Glutamatergic neuron (in vitro differentiated cells): ENCODE results near the gene SIRT7. TPM values are rescaled to one million over a fixed set of nuclear protein-coding genes. Genes with fewer than 3 reads are reported as not detected.

Experiments
- DNase-seq: peaks from one replicate; pipeline ENCODE4 v3.0.0; 2022
- H3K27ac Mint-ChIP-seq: one replicate; pipeline ENCODE4 v1.8.0; 2020; ENCODE audit warnings: mild to moderate bottlenecking, mixed read lengths, inconsistent platforms; ENCODE audit not compliant: unreplicated experiment
- H3K27me3 Mint-ChIP-seq: one replicate; pipeline ENCODE4 v1.8.0; 2020; ENCODE audit warnings: mild to moderate bottlenecking, moderate library complexity, mixed read lengths, inconsistent platforms; ENCODE audit not compliant: unreplicated experiment
- H3K36me3 Mint-ChIP-seq: one replicate; pipeline ENCODE4 v1.8.0; 2020; ENCODE audit warnings: mild to moderate bottlenecking, mixed read lengths, inconsistent platforms; ENCODE audit not compliant: unreplicated experiment
- H3K4me1 Mint-ChIP-seq: one replicate; pipeline ENCODE4 v1.8.0; 2020; ENCODE audit warnings: mild to moderate bottlenecking, low read depth, mixed read lengths, inconsistent platforms; ENCODE audit not compliant: unreplicated experiment
- H3K4me3 Mint-ChIP-seq: one replicate; pipeline ENCODE4 v1.8.0; 2020; ENCODE audit warnings: mild to moderate bottlenecking, mixed read lengths, inconsistent platforms; ENCODE audit not compliant: unreplicated experiment
- H3K9me3 Mint-ChIP-seq: one replicate; pipeline ENCODE4 v1.8.0; 2020; ENCODE audit warnings: mild to moderate bottlenecking, moderate library complexity, mixed read lengths, inconsistent platforms; ENCODE audit not compliant: unreplicated experiment
- CTCF ChIP-seq: fragments of 200-600 bp; sonication (generic); IDR thresholded peaks from one replicate; pipeline ENCODE4 v1.5.0; 2021; ENCODE audit not compliant: partially characterized antibody, unreplicated experiment
- total RNA-seq: library from RNA; stranded (reverse); fragmentation: NEBNext Ultra II Directional; extraction: Animal tissue kit (Norgen Biotek cat#: 25700); gene quantifications from one replicate; pipeline ENCODE4 v1.2.1, GENCODE V29; 2021; ENCODE audit not compliant: unreplicated experiment

SIRT7 gene
- total RNA-seq, 1 donor from 2014 or later = 38.7 TPM

DNA sequence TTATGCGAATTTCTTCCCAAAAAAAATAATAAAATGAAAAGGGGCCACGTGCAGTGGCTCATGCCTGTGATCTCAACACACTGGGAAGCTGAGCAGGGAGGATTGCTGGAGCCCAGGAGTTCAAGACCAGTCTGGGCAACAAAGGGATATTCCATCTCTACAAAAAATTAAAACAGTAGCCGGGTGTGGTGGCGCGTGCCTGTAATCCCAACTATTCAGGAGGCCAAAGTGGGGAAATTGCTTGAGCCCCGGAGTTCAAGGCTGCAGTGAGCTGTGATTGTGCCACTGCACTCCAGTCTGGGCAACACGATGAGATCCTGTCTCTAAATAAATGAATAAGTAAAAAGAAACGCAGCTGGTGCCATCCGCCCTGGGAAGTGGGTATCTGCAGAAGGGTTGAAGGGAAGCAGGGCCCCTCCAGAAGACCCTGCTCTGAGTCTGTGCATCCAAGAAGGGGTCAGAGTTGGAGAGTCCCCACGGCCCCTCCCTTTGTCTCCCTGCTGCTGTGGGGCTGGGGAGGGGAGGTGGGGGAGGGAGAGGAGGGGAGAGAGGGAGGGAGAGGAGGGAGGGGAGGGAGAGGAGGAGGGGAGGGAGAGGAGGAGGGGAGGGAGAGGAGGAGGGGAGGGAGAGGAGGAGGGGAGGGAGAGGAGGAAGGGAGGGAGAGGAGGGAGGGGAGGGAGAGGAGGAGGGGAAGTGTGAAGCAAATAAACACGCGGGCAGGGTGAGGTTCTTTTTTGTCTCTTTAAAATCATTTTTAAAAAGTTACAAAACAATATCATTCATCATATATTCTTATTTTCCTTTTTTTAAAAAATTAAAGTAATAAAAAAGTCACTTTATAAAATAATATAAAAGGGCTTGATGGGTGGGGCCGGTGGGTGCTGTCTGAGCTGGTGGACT lies 34.1 kb upstream of the SIRT7 start:
- peaks cover 9% of the 10 kb centered on the region for H3K4me1 Mint-ChIP-seq
- H3K27ac Mint-ChIP-seq = peak overlapping the region; percentile 48
- H3K9me3 Mint-ChIP-seq = peaks cover 6% of the 10 kb centered on the region
- H3K36me3 Mint-ChIP-seq = no peaks in the 10 kb centered on the region
- DNase-seq = no peak
- TF ChIP-seq CTCF = no peak
- peaks cover 3% of the 10 kb centered on the region for H3K27me3 Mint-ChIP-seq
- H3K4me3 Mint-ChIP-seq = no peak overlapping the region

DNA sequence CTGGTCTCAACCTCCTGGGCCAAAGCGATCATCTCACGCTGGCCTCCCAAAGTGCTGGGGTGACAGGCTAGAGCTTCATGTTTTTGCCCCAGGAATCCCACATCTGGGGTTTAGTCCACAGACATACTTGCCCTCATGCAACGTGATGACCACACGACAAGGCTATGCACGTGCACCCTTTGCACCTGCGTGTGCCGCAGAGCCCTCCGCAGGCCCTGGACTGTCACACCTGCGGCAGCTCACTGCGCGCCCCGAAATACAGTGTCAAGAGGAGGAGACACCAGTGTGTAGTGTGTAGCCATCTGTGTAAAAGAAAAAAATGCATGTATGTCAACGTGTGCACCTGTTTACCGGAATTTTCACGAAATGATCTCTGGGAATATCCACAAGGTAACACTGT lies 32.5 kb upstream of the SIRT7 start:
- H3K27ac Mint-ChIP-seq = peak overlapping the region; percentile 72
- no peak for DNase-seq
- peaks cover 3% of the 10 kb centered on the region for H3K27me3 Mint-ChIP-seq
- no peaks in the 10 kb centered on the region for H3K36me3 Mint-ChIP-seq
- H3K4me3 Mint-ChIP-seq = no peak overlapping the region
- no peak for TF ChIP-seq CTCF
- H3K4me1 Mint-ChIP-seq = peaks cover 7% of the 10 kb centered on the region
- H3K9me3 Mint-ChIP-seq = peaks cover 3% of the 10 kb centered on the region

DNA sequence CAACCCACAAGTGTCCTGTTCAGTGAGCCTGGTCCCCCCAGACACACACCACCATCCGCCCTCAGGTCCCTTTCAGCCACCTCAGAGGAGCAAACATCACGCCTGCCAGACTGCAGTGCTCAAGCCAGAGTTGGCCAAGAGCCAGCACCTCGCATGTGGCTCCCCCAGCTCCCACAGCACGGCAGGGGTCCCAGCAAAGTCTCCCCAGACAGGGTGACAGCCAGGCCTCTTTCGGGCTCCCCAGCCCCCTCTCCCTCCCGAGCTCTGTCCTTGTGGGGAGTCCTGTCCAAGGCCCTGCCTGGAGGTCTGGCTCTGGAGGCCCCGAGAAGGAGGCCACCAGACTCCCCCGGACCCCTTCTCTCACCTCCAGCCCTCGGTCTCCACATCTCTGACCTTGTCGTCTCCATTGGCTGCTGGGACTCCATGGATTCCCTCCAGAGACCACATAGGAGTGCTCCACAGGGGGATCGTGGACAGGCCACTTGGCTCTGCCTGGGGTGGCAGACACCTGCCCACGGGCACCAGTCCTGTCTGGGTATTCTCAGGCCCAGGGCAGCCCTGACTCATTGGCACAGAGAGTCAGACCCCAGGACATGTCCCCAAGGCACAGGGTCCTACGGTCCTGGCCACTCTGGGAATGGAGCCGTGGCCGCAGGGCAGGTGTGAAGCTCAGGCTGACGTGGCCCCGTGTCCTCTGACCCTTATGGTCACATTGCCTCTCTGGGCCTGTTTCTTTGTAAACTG lies 30.8 kb upstream of the SIRT7 start:
- Mint-ChIP-seq H3K27ac (no peak overlapping the region), H3K36me3 (no peaks in the 10 kb centered on the region), H3K4me3 (no peak overlapping the region), H3K4me1 (peaks cover 7% of the 10 kb centered on the region), H3K27me3 (peaks cover 3% of the 10 kb centered on the region), H3K9me3 (peaks cover 3% of the 10 kb centered on the region)
- no peak for DNase-seq
- no peak for TF ChIP-seq CTCF

DNA sequence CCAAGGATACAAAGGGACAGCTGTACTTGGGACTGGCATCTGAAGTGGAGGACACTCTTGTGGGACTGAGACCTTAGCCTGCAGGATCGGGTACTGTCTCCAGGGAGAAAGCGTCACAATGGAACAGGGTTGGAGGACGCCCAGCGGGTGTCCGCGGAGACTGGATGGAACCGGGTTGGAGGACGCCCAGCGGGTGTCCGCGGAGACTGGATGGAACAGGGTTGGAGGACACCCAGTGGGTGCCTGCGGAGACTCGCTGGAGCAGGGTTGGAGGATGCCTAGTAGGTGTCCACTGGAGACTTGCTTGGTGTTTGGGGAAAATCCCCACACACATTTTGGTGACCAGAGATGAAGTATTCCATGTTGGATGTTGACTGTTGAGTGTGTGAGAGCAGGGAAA lies 29.2 kb upstream of the SIRT7 start, which contains the start of gene MYADML2:
Gene MYADML2, minus strand, starts transcription at position 45 of the 400 bp plus-strand sequence. CDS start 5,492 bp downstream, outside the sequence.
- H3K27ac Mint-ChIP-seq = no peak within 1 kb of the TSS
- H3K27me3 Mint-ChIP-seq = peaks cover 3% of the 10 kb centered on the region

More for the DNA sequence above, 29.2 kb upstream of the SIRT7 start, which contains the start of gene MYADML2:
- Mint-ChIP-seq H3K9me3 (peaks cover 5% of the 10 kb centered on the region), H3K4me1 (peaks cover 9% of the 10 kb centered on the region), H3K4me3 (no peak within 1 kb of the TSS), H3K36me3 (no peaks in the 10 kb centered on the region)
- TF ChIP-seq CTCF = no peak
- DNase-seq = no peak
